Stimulated activated CD4-positive, alpha-beta T cell treated with anti-CD3 and anti-CD28 coated beads, Interleukin-15, amount 100 ng/mL, for 1 hour (primary cell): Measurements from ENCODE around the gene SERPINB12.

Experiments used
- DNase-seq, 2 donors: peaks; one replicate each; pipeline ENCODE4 v3.0.0-alpha.2; 2020; ENCODE audit warnings: low read depth in 1 of 2, low spot score in 1 of 2

SERPINB12 gene

DNA sequence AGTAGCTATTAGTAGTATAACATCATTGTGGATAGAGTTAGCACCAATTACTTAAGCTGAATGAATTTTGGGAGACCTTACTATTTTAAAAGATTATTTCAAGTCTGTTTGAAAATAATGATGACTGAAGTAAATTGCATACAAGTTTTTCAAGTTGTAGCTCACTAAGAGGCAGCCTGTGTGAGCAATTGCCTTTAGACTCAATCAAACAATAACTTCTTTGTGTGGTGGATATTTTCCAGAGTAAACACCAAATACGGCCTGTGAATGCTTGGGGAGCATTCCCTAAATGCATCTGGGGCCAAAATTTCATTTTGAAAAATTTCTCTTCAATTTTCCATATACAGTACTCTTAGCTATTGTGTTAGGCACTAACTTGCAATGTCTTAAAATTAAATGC lies 7.9 kb downstream of the SERPINB12 start:
- DNase-seq = no peak

DNA sequence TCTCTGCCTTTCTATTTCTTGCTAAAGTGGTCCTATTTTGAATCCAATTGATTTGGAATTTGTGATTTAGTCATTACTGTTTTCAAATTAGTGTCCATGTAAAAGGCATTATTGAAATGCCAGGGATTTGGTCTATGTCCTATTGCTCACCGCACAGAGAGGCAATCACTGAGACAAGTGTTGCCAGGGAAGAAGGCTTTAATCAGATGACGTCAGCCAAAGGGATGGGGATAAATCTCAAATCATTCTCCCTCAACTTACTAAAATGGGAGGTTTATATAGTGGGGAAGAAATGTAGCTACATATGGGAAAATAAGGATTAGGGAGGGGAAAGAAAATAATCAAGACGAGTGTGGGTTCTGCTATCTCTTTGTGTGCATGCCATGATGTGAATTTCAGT lies 9.6 kb downstream of the SERPINB12 start:
- DNase-seq = no peak

DNA sequence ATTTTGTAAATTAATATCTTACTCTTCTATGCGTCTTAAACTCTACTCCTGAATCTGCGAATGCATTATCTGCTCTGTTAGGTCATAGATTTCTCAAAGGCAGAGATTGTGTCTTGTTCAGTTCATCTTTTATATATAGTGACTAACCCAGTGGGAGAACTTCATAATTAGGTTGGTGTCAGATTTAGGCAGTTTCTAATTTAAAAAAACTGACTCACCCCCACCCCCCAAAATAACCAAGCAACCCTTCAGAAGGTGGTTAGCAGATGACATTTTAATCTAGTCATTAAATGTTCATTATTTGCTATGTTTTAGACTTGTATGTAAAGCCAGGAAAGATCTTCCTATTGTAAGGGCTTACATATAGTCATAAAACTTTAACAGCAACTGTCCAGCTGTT lies 10.4 kb downstream of the SERPINB12 start:
- no peak for DNase-seq

DNA sequence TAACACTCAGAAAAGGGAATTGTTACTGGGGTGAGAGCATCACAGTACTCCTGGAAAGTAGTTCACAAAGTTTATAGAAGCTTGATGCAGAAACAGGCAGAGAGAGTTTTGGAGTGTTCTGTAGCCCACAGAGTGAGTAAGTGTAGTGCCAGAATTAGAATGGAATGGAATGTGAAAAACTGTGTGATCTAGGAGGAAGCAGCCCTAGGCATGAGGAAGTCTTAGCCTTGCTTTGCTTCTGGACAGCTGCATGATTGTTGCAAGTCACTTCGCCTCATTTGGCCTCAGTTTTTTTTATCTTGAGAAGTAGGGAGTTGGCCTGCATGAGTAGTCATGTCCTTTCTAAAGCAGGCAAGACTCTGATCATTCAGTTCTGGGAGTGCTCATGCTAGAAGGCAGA lies 10.9 kb downstream of the SERPINB12 start:
- no peak for DNase-seq

DNA sequence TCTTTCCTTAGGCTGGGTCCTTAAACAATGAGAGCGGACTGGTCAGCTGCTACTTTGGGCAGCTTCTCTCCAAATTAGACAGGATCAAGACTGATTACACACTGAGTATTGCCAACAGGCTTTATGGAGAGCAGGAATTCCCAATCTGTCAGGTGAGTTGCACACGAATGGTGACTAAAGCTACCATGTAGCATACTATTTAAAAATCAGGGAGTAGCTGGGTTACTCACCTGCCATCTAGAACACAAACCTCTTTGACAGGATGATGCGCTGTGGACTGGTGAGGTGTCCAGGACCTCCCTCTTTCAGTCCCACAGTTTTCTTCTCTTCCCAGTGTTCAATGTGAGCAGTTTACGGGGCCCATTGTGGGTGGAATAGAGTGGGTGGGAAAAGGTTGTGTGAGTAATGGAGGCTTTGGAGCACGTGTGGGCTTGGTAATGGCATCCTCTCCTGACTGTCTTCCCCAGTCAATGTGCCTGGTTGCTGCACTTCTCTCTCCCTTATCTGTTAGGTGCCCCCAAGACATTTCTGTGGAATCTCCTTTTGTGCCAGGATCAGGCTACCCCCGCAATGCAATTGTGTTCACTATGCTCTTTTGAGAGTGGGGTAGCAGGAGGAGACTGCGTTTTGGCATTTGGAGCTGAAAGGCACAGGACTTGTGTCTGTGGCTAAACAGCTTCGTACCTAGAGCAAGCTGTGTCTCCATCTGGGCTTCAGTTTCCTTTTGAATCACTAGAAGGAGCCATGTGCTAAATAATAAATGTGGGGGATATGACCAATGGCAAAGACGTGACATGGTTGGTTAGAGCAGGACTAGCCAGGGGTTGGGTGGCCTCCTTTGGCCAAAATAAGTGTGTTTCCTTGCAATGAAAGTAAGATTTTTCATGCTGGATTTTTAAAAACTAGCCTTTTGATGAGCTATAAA lies 17.7 kb downstream of the SERPINB12 start:
- DNase-seq = no peak

DNA sequence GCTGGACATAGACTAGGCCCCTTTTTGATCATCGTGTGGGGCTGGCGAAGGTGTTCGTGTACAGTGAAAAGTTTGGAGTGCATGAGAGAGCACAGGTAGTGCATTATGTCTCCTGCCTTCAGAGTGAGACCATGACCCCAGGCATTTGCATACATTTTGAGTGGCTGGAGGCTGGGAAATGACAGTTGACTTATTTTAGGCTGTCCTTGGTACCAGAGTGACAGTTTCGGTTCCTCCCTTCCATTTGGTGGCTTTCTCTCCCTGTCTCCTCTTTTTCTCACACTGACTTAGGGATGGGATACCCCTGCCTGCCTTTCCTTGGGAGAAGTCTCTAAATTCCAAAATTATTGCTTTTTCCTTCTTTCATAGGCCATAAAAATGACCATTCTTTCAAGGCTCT lies 20.1 kb downstream of the SERPINB12 start:
- no peak for DNase-seq

DNA sequence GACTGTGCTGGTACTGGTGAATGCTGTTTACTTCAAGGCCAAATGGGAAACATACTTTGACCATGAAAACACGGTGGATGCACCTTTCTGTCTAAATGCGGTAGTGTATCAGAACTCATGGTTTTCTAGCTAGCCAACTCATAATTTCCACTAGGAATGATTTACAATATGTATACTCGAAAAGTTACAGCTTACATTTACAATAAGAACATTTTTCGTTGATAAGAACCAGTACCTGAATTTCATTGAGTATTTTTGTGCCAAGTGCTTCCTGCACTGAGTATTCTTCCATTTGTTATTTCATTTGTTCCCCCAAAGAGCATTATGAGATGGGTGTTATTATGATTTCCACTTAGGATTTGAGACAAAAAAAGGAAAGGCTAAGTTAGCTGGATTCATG lies 21.9 kb downstream of the SERPINB12 start:
- DNase-seq = no peak

DNA sequence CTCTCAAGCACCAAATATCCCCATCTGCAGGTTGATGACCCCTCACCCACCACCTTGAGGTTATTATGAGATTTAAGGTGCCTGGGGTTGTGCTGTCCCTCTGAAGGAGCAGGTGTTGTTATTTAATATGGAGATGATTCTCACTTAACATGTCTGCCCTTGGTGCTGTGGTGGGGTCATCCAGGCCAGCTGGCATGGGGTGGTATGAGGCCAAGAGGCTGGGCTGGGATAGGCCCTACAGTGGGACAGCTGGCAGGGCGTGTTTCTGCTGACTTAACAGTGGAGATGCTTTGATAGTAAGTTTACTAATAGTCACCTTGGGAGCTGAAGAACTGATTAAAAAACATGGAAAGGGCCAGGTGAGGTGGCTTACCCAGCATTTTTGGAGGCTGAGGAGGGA lies 22.4 kb downstream of the SERPINB12 start:
- no peak for DNase-seq

DNA sequence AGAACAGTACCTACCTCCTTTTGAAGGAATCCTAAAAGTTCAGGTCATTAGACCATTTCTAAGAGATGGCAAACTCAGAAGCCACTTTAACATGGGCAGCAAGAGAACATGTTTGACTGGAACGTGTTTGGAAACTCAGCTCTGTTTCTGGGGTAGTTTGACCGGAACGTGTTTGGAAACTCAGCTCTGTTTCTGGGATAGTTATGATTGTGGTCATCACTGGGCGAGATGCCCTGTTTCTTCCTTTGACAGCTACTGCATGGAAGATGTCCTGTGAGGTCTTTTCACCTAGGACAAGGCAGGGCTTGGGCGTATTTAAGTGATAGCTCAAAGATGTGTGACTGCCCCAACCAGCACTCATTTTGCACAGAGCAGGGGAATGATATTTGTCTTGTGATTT lies 25.1 kb downstream of the SERPINB12 start:
- DNase-seq = no peak

DNA sequence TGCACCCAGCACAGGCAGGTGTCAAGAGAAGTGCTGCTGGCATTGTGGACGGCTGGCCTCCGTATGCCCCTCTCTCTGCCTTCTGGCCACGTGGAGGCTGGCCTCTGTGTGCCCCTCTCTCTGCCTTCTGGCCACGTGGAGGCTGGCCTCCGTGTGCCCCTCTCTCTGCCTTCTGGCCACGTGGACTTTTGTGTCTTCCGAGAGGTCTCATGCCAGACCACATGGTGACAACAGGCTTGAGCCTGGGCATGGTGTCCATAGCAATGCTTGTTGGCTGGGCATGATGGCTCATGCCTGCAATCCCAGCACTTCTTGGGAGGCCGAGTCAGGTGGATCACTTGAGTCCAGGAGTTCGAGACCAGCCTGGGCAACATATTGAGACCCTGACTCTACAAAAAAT lies 25.7 kb downstream of the SERPINB12 start:
- no peak for DNase-seq

DNA sequence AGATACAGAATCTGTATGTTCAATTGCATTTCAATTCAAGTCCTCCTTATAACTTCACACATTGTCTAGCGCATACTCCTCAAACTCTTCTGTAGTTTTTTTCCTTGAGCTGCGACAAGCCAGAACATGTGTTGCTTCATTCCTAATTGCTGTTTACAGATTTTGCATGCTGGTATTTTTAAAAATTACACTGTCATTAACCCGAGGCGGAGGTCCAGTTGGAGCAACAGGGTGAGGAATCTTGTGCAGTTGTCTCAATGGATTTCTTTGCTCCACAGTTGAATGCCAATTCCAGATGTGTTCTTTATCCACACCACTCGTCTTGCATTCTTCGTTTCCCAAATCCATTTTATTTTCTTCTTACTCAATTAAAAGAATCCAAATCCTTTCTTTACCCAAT lies 28.6 kb downstream of the SERPINB12 start:
- DNase-seq = no peak

DNA sequence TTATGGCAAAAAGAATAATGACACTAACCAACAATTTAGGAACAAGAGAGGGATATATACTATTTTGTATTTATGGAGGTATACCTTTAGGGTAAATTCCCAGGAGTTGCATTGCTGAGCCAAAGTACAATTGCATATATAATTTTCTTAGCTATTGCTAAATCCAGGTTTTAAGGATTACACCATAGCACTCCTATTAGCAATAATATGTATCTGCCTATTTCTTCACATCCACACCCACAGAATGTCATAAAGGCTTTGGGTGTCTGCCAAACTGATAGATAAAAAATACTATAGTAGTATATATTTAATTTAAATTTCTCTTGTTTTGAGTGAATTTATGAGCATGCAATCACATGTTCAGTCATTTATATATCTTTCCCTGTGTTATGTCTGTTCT lies 33.5 kb downstream of the SERPINB12 start:
- no peak for DNase-seq

DNA sequence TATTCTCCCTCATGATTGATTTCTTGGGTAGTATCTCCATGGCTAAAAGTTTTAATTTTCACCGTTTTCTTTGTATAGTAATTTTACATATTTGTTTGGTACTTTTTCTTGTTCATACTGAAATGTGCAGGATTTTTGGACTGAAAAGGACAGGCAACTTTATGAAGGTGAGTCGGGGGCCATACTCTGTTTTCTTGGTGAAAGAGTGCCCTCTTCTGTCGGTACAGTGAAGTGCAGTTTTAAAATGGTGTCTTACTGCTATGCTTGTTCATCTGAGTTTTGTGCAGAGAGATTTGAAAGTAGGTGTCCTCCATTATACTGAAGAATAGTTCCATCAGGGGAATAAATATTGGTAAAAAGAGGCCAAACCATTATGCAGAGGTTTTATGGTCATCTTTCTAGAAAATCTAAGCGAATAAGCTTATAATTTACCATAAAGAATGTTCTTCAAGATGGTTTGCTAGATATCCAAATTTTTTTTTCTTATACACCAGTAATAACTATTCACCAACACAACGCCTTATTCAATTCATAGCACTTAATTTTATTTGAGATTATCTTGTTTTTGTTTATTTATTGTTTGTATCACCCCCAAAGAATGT lies 36.3 kb downstream of the SERPINB12 start:
- no peak for DNase-seq

DNA sequence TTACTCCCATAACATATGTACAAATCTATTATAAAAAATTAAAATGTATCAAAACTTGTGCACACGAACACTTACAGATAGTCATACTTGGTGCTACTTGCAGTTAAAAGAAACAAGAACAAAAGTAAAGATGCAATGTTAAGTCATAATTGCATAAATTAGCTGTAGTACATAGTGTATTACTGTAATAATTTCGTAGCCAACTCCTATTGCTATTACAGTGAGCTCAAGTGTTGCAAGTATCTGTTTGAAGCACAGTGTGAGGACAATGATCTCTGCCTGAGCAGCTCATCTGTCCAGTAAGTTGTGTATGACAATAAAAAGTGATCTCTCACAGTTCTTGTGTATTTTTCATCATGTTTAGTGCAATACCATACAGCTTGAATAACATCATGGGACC lies 37.4 kb downstream of the SERPINB12 start:
- DNase-seq = no peak

DNA sequence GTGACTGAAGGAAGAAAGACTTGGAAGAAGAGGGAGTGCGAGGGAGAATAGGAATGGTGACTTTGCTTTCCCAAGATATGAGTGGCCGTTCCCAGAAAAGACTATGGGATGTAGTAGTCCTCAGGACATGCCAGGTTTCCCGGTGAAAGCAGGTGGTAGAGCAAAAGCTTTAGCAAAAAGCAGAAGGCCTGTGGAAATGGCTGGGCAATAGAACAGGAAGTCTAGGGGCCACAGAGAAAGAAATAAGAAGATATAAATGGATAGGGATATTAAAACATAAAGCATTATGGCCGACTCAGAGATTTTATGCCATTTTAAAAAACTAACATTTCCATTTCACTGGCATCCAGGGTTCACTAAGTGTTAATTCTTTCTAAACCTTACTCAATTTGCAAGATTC lies 43.8 kb downstream of the SERPINB12 start:
- DNase-seq = no peak

DNA sequence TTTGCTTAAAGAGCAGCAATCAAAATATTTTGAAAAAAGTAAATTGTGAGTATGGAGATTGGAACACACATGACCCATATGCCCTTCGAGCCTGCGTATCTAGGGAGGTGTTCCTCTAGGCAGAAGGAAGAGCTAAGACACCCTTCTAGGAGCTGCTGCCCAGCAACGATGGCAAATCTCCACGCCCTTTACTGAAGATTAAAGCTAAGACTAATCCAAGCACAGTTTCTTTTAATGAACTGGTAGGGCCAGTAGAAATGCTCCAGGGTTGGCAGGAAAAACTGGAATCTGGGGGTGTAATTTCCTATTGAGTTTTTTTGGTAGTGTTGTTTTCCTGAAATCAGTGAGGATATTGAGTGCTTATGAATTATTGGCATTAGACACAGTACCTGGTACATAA lies 44.3 kb downstream of the SERPINB12 start:
- no peak for DNase-seq

DNA sequence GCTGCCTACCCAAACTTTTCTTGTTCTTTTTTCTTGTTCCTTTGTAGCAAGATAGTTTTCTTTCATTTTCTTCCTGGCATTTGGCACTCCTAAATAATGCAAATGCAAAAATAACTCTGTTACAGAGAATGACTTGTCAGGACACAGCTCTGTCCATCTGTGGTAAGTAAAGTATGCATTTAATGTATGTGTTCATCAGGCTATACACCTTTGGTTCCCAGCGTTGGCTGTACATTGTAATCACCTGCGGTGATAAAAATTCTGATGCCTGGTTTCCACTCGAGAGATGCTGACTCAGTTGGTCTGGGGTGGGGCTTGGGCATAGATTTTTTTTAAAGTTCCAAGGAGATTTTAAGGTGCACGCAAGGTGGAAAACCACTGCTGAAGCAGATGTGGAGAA lies 44.8 kb downstream of the SERPINB12 start, which contains the start of gene SERPINB13:
Gene SERPINB13, plus strand, starts transcription at position 378 of the 400 bp plus-strand sequence. CDS start 1,325 bp downstream, outside the sequence.
- no peak for DNase-seq

DNA sequence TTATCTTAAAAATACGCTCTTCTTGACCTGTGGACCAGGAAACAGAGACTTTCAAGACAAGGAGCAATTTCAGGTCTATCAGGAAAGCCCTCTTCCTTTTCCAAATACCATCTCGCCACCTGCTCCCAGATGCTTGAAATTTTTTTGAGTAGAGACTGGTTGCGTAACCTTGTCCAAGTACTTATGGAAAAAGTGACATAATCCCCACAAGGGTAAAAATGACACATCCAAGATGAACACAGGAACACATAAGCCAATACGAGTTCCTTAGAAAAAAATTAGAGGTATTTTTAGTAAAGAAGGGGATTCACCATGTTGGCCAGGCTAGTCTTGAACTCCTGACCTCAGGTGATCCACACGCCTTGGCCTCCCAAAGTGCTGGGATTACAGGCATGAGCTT lies 46.7 kb downstream of the SERPINB12 start:
- DNase-seq = no peak

DNA sequence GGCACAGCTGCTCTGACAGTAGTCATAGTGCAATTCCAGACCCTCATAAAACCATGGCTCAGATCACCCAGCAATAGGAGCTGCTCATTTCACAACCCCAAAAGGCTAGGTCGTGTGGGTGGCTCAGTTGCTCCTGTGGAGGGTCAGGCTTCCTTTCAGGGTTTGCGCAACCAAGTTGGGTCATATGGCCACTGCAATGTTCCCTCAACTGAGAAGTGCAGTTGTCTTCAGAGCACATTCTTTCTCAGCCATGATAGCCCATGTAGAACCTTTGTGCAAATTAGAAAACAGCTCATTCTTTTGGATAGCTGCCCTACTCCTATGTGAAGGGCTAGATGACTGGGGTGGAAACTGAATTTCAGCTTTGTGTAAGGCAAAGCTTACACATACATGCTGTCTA lies 48.2 kb downstream of the SERPINB12 start:
- DNase-seq = no peak

DNA sequence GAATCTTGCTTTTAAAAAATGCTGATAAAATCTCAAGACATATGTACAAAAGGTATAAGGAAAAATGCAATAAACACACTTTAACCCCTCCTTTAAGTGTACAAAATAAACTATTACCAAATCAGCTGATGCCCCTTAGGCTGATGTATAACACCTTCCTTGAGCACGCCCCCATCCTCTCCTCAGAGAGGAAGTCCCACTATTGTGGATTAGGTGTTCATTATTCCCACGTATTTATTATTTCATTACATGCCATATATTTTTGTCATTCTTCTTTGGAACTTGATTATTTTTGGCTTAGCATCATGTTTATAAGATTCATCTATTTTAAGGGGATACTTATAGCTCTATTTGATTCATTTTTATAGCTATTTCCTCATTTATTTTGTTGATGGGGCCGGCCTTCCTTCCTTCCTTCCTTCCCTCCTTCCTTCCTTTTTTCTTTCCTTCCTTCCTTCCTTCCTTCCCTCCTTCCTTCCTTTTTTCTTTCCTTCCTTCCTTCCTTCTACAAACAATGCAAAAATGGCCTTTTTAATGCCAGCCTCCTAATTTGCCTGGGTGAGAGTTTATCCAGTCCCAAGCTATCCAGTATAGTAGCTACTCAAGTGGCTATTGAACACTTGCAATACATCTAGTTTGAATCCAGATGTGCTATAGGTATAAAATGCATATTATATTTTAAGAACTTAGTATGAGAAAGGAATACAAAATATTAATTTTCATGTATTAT lies 49.0 kb downstream of the SERPINB12 start:
- DNase-seq = no peak

DNA sequence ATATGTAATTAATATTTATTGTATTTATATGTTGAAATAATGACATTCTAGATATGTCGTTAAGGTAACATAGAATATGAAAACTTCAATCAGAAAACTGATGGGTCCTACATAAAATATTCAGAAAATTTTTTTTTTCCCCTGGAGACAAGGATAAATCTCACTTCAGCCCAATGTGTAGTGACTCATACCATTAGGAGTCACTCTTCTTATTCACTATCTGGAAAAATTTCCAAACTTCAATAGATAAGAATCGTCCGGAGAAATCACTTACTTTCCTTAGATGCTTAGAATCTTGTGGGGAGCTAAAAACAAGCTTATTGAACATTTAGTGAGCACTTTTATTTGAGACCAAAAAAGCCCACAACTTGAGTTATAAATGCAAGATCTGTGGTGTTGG lies 49.6 kb downstream of the SERPINB12 start:
- DNase-seq = no peak

DNA sequence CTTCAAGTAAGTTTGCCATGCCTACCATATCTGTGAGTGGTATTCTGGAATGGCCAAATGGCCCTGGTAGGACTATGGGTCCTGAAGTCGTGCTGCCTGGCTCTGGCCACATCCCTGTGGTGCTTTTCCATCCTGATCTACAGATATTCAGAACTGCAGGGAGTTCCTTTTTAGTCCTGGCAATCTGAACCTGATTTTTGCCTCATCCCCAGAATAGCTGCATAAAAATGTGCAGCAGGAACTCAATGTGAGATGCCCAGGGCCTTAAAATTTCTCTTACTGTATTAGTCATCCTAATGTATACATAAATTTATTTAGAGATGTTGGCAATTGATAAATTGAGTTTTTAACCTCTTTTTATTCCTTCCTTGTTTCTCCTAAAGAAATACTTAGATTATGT lies 50.3 kb downstream of the SERPINB12 start:
- DNase-seq = no peak
